K562 (cell line): ENCODE measurements around the gene PHF21A. TPM values are rescaled to one million over a fixed set of nuclear protein-coding genes. Genes with fewer than 3 reads are reported as not detected.

ENCODE experiments used
- C11orf30 ChIP-seq: fragments of 450-650 bp; IDR thresholded peaks from 2 replicates; pipeline ENCODE4 v1.6.1; 2016; ENCODE audit warnings: low read depth, mild to moderate bottlenecking
- CHD4 ChIP-seq: fragments of 200-600 bp; sonication (generic); IDR thresholded peaks from 3 replicates; pipeline ENCODE4 v1.6.1; 2012; ENCODE audit warnings: low read depth, mild to moderate bottlenecking, mixed read lengths, low read length, inconsistent platforms; ENCODE audit not compliant: insufficient read depth, insufficient replicate concordance, poor library complexity, severe bottlenecking
- ELF1 ChIP-seq: fragments of 200-800 bp; sonication (Bioruptor generic); IDR thresholded peaks from 2 replicates; pipeline ENCODE4 v1.6.1; 2016; ENCODE audit warnings: missing genetic modification characterization, missing compliant biosample characterization
- HINFP ChIP-seq: fragments of 450-650 bp; conservative IDR thresholded peaks from 2 replicates; pipeline ENCODE4 v1.6.1; 2016; ENCODE audit warnings: missing genetic modification characterization, low read depth, mild to moderate bottlenecking, control low read depth, missing compliant biosample characterization
- HMBOX1 ChIP-seq: sonication (generic); IDR thresholded peaks from 2 replicates; pipeline ENCODE4 v1.6.1; 2016
- HNRNPH1 ChIP-seq: fragments of 200-400 bp; formaldehyde crosslinking; optimal IDR thresholded peaks from 2 replicates; pipeline ENCODE3; 2017; ENCODE audit warnings: low read depth, mild to moderate bottlenecking, low read length, moderate library complexity
- SMARCA4 ChIP-seq: fragments of 450-650 bp; IDR thresholded peaks from 2 replicates; pipeline ENCODE4 v1.6.1; 2016
- ZBTB7A ChIP-seq: IDR thresholded peaks from 2 replicates; pipeline ENCODE4 v1.6.1; 2011; ENCODE audit warnings: low read depth, mild to moderate bottlenecking, low read length, moderate library complexity, borderline replicate concordance; ENCODE audit not compliant: control insufficient read depth
- ZNF592 ChIP-seq: fragments of 450-650 bp; IDR thresholded peaks from 2 replicates; pipeline ENCODE4 v1.6.1; 2017; ENCODE audit warnings: antibody characterized with exemption, mild to moderate bottlenecking
- polyA plus RNA-seq, 8 experiments: library from polyadenylated mRNA; depleted of rRNA in 4 of 8; stranded (reverse) in 5 of 8; unstranded in 3 of 8; fragments of >200 nt; fragmentation: Nextera tagmentation in 2 of 8; fragmentation: Illumina TruSeq in 1 of 8; extraction: Ambion mirVana in 2 of 8; extraction: Trizol in 1 of 8; gene quantifications; 2 replicates each; pipeline versions ENCODE4 v1.2.1 to v1.2.3, GENCODE V29; 2011 to 2014; ENCODE audit warnings: inconsistent platforms in 1 of 8, missing spikeins in 1 of 8
- total RNA-seq, 7 experiments: library from RNA; depleted of rRNA in 6 of 7; stranded (reverse); fragments of >200 nt in 6 of 7; fragmentation: Illumina TruSeq in 2 of 7; extraction: Trizol in 2 of 7; gene quantifications; 2 replicates each; pipeline versions ENCODE4 v1.2.1 to v1.2.3, GENCODE V29; 2011 to 2021; ENCODE audit warnings: low replicate concordance in 1 of 7
- TF ChIP-seq, protein P1 (sequence below): fragments of 450-650 bp; formaldehyde crosslinking; IDR thresholded peaks from 2 replicates; pipeline ENCODE4 v1.4.0; 2022; ENCODE audit warnings: missing genetic modification characterization

Gene PHF21A
- total and polyA plus RNA-seq, 9 of the 15 experiments (the other 6 are each of a cell fraction or from before 2014, with no cell fraction given), result 1.5 to 32.4 (median 10.7) TPM

DNA sequence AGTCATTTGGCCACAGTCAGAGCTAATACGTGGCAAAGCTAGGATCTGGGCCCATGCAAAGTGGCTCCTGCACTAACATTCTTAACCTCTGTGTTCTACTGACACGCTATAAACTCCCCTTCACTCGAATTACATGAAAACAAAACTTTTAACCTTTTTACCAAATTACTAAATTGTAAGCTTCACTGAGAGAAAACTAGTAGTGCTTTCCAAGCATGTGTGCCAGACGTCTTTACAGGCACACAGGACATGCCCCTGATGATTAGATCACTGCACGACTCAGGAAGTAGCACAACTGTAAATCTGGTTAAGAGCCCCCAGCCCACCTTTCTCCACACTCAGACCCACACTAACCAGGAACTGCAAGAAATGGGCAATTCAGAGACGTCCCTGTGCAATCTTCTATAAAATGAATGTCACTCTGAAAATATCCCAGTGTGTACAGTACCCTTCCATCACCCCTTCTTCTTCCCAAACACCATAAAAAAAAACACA is 16.1 kb downstream of the PHF21A start (continued):
- TF ChIP-seq ELF1 (tag) (peak; percentile 35; the same call in 1 of the 2 replicates), HINFP (tag) (no peak), CHD4 (no peak), HMBOX1 (peak; percentile 78), ZBTB7A (peak; percentile 48; the same call in 1 of the 2 replicates), SMARCA4 (0 out of 2 replicates have a peak, but pooled peaks have one; percentile 21), C11orf30 (no peak), HNRNPH1 (no peak), ZNF592 (peak; percentile 7; the same call in 1 of the 2 replicates)
- TF ChIP-seq, protein P1, sequence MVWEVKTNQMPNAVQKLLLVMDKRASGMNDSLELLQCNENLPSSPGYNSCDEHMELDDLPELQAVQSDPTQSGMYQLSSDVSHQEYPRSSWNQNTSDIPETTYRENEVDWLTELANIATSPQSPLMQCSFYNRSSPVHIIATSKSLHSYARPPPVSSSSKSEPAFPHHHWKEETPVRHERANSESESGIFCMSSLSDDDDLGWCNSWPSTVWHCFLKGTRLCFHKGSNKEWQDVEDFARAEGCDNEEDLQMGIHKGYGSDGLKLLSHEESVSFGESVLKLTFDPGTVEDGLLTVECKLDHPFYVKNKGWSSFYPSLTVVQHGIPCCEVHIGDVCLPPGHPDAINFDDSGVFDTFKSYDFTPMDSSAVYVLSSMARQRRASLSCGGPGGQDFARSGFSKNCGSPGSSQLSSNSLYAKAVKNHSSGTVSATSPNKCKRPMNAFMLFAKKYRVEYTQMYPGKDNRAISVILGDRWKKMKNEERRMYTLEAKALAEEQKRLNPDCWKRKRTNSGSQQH, result no peak
